ENCODE results near the gene NAT10. TPM values are rescaled to one million over a fixed set of nuclear protein-coding genes. Genes with fewer than 3 reads are reported as not detected.
"Not testable (repeated sequence)": the region's sequence is repeated elsewhere in the genome, so short reads cannot be mapped to it uniquely, and the experiment has no call there.

The NAT10 gene
- total RNA-seq, 1 experiment from 2014 or later = 38.0 TPM

DNA sequence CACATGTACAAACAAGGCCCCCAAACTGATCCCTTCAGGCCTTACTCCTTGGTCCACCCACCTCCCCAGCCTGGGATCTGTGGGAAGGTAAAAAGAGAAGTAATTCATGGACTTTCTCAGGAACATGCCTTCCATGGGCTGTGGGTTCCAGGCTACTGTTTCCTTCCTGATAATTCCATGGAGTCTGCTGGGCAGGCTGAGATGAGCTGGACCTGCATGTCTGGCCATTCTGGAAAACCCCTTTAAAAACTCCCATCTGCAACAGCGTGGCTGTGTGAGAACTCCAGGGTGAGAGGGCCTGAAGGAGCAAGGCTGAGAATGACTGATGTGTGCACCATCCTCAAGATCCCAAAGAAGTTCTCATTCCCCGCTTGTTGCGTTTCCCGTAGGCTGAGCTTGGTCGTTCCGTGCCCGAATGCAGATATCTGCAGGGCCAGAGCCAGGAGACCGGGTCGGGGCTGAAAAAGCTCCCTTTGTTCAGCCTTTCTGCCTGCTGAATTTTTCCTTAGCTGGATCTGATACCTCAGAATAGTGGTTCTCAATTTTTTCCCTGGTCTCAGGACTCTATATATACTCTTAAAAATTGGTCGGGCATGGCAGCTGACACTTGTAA, 72.9 kb downstream of the NAT10 start:
- no peak for DNase-seq (ENCODE audit: low read depth, low spot score)
- in situ Hi-C loops (cut with HindIII; ENCODE audit: low pct_unique_long_range_greater_than_20kb, low sequenced_read_pairs) = no loop called here

DNA sequence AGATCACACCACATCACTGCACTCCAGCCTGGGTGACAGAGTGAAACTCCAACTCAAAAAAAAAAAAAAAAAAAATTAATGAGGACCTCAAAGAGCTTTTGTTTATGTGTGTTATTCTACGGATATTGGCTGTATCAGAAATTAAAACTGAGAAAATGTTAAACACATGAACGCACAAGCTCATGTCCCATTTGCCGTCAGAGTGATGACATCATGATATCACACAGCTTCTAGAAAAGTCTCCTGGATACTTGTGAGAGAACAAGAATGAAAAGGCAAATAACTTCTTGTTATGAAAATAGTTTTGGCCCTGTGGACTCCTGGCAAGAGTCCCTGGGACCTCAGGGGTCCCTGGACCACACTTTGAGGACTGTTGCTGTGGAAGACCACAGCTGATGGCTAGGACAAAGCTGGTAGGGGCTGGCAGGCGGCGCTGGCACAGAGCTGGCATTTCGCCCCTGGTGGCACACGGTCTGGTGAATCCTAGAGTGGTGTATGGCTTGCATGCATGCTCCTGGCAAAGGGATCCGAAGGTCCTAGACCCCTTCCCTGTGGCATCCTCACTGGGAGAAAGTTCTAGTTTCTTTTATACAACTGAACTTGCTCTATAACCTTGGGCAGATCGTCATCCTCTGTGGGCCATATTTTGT, 73.7 kb downstream of the NAT10 start:
- no peak for DNase-seq (ENCODE audit: low read depth, low spot score)
- in situ Hi-C loops (cut with HindIII; ENCODE audit: low pct_unique_long_range_greater_than_20kb, low sequenced_read_pairs) = no loop called here

DNA sequence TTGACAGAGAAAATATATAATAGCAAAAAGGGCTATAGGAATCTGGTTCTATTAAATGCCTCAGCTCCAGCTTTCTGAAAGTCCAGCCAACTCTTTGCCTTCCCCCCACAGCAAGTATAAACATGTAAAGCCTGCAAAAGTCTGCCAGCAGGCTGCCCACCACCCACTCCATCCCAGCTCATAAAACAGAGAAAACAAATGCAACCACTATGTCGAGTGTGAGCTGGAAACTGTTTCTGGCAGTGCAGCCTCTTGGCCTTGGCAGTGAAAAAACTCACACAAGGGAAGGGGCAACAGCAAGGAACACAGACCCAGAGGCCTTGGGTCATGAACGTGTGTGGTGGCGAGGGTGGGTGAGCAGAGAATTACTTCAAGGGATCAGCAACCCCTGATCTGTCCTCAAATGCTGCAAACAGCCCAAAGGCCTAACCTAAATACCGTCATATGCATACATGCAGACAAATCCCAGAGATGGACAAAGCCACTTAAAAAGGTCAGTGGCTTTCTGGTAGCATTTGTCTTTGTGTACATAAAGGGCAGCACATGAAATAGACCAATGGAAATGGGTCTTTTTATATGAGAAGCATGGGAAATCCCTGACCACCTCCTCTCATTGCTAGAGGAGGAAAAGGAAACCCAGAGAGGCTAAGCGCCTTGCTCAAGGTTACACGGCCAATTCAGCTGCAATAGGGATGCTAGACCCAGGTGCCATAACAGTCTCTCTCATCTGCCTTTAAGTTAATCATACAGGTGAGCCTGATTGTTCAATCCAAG, 74.8 kb downstream of the NAT10 start:
- in situ Hi-C loops (cut with HindIII; ENCODE audit: low pct_unique_long_range_greater_than_20kb, low sequenced_read_pairs) = no loop called here
- DNase-seq (ENCODE audit: low read depth, low spot score) = no peak

DNA sequence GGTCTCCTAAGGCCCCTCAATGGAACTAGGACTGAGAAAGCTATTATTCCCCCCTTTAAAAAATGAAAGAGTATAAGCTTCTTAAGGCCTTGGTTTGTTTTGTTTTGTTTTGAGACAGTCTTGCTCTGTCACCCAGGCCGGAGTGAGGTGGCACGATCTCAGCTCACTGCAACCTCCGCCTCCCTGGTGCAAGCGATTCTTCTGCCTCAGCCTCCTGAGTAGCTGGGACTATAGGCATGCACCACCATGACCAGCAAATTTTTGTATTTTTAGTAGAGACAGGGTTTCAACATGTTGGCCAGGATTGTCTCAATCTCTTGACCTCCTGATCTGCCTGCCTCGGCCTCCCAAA, 75.4 kb downstream of the NAT10 start:
- in situ Hi-C loops (cut with HindIII; ENCODE audit: low pct_unique_long_range_greater_than_20kb, low sequenced_read_pairs); DNase-seq (ENCODE audit: low read depth, low spot score): not testable (repeated sequence)

DNA sequence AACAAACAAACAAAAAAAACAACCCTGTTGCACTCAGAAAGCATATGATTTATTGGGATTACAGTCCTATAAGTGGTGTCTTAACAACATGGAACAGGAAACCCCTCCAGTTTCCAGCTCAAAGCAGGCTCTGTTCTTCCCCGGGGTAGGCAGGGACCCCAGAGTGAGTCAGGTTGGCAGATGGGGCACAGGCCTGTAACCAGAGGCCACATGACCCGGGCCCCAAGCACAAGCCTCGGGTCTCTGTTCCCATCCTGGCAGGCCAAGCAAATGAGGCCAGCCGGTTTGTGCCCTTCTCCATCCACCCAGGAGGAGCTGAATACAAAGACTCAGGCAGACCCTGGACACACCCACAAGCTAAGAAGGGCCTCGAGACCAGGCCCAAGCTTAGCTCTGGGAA, 75.8 kb downstream of the NAT10 start:
- DNase-seq (ENCODE audit: low read depth, low spot score) = peak; percentile 38

DNA sequence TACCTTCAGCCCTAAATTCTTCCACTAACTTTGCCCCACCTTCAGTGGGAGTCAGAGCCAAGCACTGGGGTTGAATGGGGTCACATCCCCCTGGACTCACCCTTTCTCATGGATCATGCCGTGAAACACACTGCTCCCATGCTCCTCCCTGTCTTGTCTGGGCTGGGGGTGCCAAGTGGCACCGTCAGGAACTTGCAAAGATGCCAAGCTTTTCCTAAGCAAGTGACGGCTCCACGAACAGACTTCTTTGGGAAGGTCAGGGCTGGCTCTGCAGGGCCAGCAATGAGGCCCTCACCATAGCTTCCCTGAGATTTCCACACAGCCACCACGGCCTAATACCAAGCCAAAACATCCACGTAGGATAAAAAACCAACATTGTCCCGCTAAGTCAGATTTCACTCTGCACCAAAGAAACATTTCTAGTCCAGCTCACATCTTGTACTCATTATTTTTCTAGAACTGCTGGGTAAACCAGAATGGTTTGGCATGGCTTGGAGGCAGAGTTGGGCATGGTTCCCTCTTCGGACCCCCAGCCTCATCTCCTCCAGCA, 76.5 kb downstream of the NAT10 start:
- in situ Hi-C loops (cut with HindIII; ENCODE audit: low pct_unique_long_range_greater_than_20kb, low sequenced_read_pairs) = no loop called here
- no peak for DNase-seq (ENCODE audit: low read depth, low spot score)

More for the DNA sequence above, 75.8 kb downstream of the NAT10 start:
- in situ Hi-C loops (cut with HindIII; ENCODE audit: low pct_unique_long_range_greater_than_20kb, low sequenced_read_pairs) = no loop called here

DNA sequence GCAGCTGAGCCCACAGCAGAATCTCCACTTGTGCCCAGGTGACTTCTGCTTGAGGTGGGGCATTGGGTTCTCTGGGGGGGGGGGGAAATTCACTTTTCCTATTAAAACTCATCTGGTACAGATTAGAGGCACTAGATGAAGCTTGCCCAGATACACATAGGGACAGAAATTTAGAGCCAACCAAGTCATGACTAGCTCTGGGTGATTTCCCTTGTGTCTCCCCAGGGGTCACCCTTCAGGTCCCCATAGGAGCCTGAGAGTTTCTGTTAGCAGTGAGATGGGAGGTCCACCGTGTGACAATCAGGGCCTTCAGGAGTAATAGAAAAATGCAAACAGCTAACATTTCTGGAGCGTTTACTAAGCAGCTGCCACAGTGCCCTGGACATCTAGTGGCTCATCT, 77.0 kb downstream of the NAT10 start:
- in situ Hi-C loops (cut with HindIII; ENCODE audit: low pct_unique_long_range_greater_than_20kb, low sequenced_read_pairs) = no loop called here
- no peak for DNase-seq (ENCODE audit: low read depth, low spot score)

DNA sequence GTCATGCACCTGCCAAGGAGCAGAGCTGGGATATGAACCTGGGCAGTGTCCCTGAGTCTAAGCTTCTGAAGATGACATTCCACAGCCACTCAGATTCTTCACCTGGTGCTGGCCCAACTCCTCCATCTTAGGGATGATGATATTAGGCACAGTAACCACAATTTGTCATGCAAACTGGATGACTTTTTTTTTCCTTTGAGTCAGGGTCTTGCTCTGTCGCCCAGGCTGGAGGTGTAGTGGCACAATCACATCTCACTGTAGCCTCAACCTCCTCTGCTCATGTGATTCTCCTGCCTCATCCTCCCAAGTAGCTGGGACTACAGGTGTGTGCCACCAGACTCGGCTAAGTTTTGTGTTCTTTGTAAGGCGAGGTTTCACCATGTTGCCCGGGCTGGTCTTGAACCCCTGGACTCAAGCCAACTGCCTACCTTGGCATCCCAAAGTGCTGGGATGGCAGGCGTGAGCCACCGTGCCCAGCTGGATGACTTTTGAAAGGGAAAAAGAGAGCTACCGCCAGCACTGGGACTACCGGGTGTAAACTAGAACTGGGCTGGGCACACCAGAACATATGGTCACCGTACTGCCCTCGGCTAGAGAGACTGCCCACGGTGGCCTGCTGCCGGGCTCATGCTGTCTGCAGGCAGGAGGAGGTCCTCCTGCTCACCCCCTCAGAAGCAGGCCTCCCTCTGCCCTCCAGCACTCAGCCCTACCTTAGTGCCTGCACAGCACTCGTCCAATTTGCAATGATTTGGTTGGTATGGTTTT, 77.7 kb downstream of the NAT10 start:
- in situ Hi-C loops (cut with HindIII; ENCODE audit: low pct_unique_long_range_greater_than_20kb, low sequenced_read_pairs) = no loop called here
- DNase-seq (ENCODE audit: low read depth, low spot score) = no peak

DNA sequence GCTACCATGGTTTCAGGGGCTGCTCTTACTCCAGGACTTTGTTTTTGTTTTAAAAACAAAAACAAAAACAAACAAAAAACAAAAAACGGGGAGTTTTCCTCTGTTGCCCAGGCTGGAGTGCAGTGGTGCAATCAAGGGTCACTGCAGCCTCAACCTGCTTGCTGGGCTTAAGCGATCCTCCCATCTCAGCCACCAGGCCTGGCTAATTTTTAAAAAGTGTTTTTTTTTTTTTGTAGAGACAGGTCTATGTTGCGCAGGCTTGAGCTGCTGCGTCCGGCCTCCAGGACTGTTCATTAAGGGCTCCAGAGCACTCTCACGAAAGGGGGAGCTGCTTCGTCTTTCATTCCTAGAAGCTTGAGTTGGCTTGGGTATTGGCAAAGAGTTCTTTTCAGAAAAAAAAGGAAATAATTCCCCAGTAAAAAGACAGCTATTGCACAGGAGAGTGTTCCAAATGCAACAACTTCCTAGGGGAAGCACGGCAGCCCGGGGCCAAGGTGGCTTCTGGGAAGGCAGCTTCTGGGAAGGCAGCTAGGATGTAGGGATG, 78.5 kb downstream of the NAT10 start:
- in situ Hi-C loops (cut with HindIII; ENCODE audit: low pct_unique_long_range_greater_than_20kb, low sequenced_read_pairs) = no loop called here
- DNase-seq (ENCODE audit: low read depth, low spot score) = no peak

DNA sequence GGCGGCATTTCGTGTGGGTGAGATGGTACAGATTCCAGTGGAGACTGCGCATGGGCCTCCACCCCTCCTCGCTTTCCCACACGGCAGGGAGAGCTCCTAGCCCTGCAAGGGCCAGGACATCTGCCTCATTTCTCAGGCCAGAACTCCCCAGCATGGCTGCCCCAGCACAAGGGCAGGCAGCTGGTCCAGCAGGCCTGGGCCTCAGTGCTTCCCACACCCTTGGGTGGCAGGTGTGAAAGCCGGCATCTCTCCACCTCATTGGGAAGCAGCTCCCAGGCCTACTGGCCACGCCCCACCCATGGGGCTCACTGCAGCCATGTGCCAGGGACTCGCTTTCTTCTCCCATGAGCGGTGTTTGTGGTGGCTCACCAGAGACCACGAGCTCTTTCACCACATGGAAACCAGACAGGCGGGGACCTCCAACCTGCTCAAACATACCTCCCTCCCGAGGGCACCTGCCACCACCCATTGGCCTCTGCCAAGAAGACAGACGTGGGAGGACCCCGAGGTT, 79.1 kb downstream of the NAT10 start:
- DNase-seq (ENCODE audit: low read depth, low spot score) = no peak
- in situ Hi-C loops (cut with HindIII; ENCODE audit: low pct_unique_long_range_greater_than_20kb, low sequenced_read_pairs) = no loop called here

DNA sequence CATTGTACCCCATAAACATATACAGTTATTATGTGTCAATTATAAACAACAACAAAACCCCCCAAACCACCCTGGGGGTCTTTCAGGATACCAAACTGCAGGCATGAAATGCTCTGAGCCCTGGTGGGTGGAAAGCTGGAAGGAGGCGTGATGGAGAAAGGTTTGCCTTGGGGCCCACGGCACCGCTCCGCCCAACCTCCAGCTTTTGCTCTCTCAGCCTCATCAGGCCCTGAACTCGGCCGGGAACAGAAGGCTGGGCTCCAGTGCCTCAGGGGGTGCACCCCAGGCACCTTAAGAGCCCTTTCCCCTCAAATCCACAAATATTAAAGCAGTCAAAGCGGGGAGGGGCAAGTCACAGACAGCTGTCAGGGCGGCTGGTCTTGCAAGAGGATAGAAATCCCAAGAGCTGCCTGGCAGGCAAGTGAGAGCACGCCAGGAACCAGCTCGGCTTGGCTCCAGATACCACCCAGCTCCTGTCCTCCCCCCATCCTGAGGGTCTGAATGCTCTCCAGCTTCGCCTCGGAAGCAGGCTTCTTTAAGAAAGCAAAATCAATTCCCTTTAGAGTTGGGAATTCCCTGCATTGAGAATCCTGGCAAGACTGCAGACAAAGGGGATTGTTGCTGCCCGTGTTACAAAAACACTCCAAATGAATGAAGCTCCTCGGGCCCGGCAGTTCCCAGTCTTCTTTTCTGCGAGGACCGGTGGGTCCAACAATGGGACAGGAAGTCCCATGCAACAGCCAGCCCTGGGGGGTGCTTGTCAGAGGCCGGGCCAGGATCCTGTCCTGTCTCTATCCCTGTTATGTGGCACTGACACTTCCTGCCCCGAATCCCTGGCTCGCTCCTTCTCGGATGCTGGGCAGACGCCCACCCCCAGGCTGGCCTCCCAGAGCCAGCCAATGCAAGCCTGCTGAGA, 80.8 kb downstream of the NAT10 start:
- in situ Hi-C loops (cut with HindIII; ENCODE audit: low pct_unique_long_range_greater_than_20kb, low sequenced_read_pairs) = no loop called here
- no peak for DNase-seq (ENCODE audit: low read depth, low spot score)

DNA sequence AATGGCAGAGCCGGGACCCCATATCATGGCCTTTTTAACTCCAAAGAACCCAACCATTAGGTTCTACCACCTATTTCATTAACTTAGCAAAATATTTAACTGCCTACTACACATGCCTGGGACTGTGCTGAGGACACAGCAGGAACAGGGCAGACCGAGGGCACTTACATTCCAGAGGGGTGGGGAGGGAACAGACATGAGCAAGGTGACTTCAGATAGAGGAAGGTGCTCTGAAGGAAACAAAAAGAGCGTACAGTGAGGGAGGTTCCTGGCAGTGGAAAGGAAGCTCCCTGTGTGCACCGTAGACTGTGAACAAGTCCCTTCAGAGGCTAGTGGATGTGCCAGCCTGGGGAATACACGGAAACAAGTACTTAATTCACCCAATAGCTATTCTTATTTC, 82.8 kb downstream of the NAT10 start:
- in situ Hi-C loops (cut with HindIII; ENCODE audit: low pct_unique_long_range_greater_than_20kb, low sequenced_read_pairs) = no loop called here

DNA sequence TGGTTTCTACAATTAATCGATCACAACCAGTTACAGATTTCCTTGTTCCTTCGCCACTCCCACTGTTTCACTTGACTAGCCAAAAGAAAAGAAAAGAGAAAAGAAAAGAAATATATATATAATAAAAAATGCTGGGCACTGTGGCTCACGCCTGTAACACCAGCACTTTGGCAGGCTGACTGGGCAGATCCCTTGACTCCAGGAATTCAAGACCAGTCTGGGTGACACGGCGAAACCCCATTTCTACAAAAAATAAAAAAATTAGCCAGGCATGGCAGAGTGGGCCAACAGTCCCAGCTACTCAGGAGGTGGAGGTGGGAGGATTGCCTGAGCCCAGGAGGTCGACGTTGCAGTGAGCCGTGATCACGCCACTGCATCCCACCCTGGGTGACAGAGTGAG, 83.8 kb downstream of the NAT10 start:
- in situ Hi-C loops (cut with HindIII; ENCODE audit: low pct_unique_long_range_greater_than_20kb, low sequenced_read_pairs) = no loop called here
- no peak for DNase-seq (ENCODE audit: low read depth, low spot score)

More for the DNA sequence above, 82.8 kb downstream of the NAT10 start:
- no peak for DNase-seq (ENCODE audit: low read depth, low spot score)

DNA sequence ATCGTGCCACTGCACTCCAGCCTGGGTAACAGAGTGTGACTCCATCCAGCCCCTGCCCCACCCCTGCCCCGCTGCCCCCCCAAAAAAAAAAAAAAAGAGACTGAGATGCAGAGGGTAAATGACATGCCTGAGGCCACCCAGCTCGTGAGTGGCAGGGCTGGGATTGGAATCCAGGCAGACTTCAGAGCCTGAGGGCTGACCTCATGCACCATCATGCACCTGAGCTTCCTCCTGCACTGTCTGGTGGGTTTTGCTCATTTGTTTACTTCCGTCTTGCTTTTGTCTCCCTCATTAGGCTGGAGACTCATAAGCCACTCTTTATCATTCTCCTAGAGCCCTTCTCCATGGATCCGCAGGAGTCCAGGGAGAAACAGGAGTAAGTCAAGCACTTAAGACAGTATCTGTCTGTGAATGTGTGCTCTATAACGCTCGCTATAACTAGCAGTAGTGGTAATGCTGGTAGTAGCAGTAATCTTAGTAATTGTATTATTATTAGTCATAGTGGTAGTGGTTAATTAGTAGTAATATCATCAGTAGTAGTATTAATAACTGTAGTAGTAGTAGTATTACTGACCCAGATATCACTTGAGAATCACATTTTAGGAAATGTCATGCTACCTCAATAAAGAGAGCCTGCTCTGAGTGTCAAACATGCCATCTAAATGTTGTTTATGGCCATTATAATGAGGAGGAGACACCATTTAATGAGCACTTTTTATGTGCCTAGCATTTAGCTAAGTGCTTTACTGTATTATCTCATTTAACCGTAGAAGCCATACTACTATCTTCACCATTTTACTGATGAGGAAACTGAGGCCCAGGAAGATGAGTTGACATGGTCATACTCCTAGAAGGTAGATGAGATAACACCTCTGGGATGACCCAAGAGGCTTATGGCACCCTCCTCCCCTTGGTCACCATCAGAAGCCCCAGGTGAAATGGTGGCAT, 85.0 kb downstream of the NAT10 start:
- in situ Hi-C loops (cut with HindIII; ENCODE audit: low pct_unique_long_range_greater_than_20kb, low sequenced_read_pairs) = no loop called here
- no peak for DNase-seq (ENCODE audit: low read depth, low spot score)

DNA sequence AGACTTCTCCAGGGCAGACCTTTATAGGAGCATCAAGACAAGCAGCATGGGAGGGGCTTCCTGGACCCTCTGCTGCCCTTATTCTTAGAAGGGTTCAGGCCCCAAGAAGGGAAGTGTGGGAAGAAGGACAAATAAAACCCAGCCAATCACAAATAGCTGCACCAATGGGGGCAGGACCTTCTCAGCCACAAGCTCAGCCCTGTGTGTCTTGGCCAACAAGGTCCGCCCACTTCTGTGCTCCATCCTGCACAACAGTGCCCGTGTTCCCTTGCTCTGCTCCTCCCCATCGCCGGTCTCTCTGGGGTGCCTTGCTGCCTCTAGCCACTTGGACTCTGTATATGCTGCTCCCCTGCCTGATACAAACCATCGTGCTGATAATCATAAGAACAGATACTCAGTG, 86.1 kb downstream of the NAT10 start:
- in situ Hi-C loops (cut with HindIII; ENCODE audit: low pct_unique_long_range_greater_than_20kb, low sequenced_read_pairs) = no loop called here
- DNase-seq (ENCODE audit: low read depth, low spot score) = peak; percentile 26

Data from SK-MEL-5 (cell line).